NT2/D1 (cell line): ENCODE measurements around the gene KCNS1.
A peak's percentile ranks its signal among the peaks of the same experiment; 100 is the strongest.

Experiments
- DNase-seq: peaks from one replicate; pipeline ENCODE4 v3.0.0-alpha.2; 2011; ENCODE audit warnings: low read depth, low spot score
- H3K27me3 ChIP-seq: 2 replicates; pipeline ENCODE4 v1.6.0; 2011; ENCODE audit warnings: mild to moderate bottlenecking; ENCODE audit not compliant: insufficient read length, insufficient read depth
- H3K36me3 ChIP-seq: 2 replicates; pipeline ENCODE4 v1.6.1; 2011; ENCODE audit warnings: mild to moderate bottlenecking, low read length, mixed read lengths; ENCODE audit not compliant: insufficient read depth, insufficient read length
- H3K4me1 ChIP-seq: 2 replicates; pipeline ENCODE4 v1.5.1; 2011; ENCODE audit not compliant: insufficient read depth, insufficient read length
- H3K4me3 ChIP-seq: 2 replicates; pipeline ENCODE4 v1.5.1; 2011; ENCODE audit warnings: low read depth; ENCODE audit not compliant: insufficient read length
- H3K9ac ChIP-seq: 2 replicates; pipeline ENCODE4 v1.6.0; 2011; ENCODE audit warnings: low read depth; ENCODE audit not compliant: insufficient read length
- H3K9me3 ChIP-seq: 2 replicates; pipeline ENCODE4 v1.5.1; 2011; ENCODE audit warnings: mild to moderate bottlenecking, low read length; ENCODE audit not compliant: insufficient read depth
- SUZ12 ChIP-seq: IDR thresholded peaks from 2 replicates; pipeline ENCODE4 v1.6.1; 2011; ENCODE audit not compliant: insufficient read length, insufficient read depth; ENCODE audit errors: extremely low read depth
- YY1 ChIP-seq: IDR thresholded peaks from 2 replicates; pipeline ENCODE4 v1.6.1; 2011; ENCODE audit not compliant: insufficient read length, insufficient read depth
- ZNF274 ChIP-seq: IDR thresholded peaks from 2 replicates; pipeline ENCODE4 v1.6.1; 2011; ENCODE audit warnings: mild to moderate bottlenecking, low read depth, low read length

The KCNS1 gene

DNA sequence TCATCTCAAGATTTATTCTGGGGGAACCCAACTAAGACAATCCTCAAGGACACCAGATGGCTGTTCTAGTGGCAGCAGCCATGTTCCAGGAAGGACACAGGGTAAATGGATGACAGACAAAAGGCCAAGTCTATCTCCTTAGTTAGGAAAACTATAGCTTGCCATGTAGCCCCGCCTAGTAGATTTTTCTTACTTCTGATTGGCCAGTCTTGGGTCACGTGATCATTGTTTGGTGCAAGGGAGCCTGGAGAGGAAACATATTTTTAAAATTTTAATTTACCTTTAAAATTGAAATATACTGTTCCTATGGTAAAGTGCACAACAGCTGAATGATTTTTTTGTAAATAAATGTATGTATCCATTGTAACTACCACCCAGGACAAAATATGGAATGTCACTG is 4.4 kb upstream of the KCNS1 start:
- Histone ChIP-seq H3K4me3 (no peak overlapping the region), H3K4me1 (no peaks in the 10 kb centered on the region), H3K36me3 (no peaks in the 10 kb centered on the region), H3K9me3 (no peaks in the 10 kb centered on the region), H3K27me3 (peaks cover 17% of the 10 kb centered on the region), H3K9ac (no peak overlapping the region)
- no peak for DNase-seq
- no peak for TF ChIP-seq SUZ12
- TF ChIP-seq YY1, result no peak
- TF ChIP-seq ZNF274, result no peak

DNA sequence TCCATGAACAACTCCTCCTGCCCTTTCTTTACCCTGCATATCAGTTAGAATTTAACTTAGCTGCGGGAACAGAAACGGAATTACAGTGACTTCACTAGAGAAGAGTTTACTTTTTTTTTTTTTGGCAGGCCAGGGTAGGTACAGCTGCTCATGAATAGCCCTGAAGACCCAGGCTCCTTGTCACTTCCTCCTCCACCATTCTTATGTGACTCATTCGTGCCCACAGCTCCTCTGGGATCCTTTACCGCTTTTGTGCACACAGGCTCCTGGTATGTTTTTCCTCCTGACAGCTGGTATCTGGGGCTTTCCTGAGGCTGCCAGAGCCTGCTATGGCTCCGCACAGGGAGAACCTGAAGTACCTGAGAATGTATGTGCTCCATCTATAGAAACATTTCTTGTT is 3.9 kb upstream of the KCNS1 start:
- TF ChIP-seq ZNF274 (no peak), SUZ12 (no peak), YY1 (no peak)
- Histone ChIP-seq H3K27me3 (peaks cover 22% of the 10 kb centered on the region), H3K9ac (no peak overlapping the region), H3K4me1 (no peaks in the 10 kb centered on the region), H3K36me3 (no peaks in the 10 kb centered on the region), H3K4me3 (no peak overlapping the region), H3K9me3 (no peaks in the 10 kb centered on the region)
- DNase-seq, result no peak

GRCh38 chr20:45103072-45103471 is 2.1 kb upstream of the KCNS1 start:
- no peaks in the 10 kb centered on the region; the same call in 1 of the 2 replicates for H3K9me3 ChIP-seq
- H3K4me3 ChIP-seq, result no peak overlapping the region
- TF ChIP-seq ZNF274 (no peak), SUZ12 (no peak), YY1 (no peak)
- DNase-seq, result no peak
- no peak overlapping the region for H3K9ac ChIP-seq
- H3K4me1 ChIP-seq, result no peaks in the 10 kb centered on the region
- peaks cover 35% of the 10 kb centered on the region for H3K27me3 ChIP-seq
- H3K36me3 ChIP-seq, result no peaks in the 10 kb centered on the region

GRCh38 chr20:45101333-45101850 is 465 bp upstream of the KCNS1 start:
- Histone ChIP-seq H3K27me3 (peaks cover 48% of the 10 kb centered on the region), H3K36me3 (no peaks in the 10 kb centered on the region), H3K9ac (peak overlapping the region; percentile 59), H3K4me1 (no peaks in the 10 kb centered on the region), H3K9me3 (no peaks in the 10 kb centered on the region; the same call in 1 of the 2 replicates), H3K4me3 (no peak overlapping the region)
- DNase-seq, result no peak
- TF ChIP-seq ZNF274 (no peak), SUZ12 (no peak), YY1 (no peak)

- TF ChIP-seq SUZ12 (no peak), ZNF274 (no peak), YY1 (no peak)
- no peak overlapping the region for H3K4me3 ChIP-seq
Measured at GRCh38 chr20:45098103-45098773, 2.7 kb downstream of the KCNS1 start.

GRCh38 chr20:45097485-45098102 is 3.3 kb downstream of the KCNS1 start:
- no peak for TF ChIP-seq ZNF274
- TF ChIP-seq SUZ12, result no peak
- TF ChIP-seq YY1, result no peak
- H3K9me3 ChIP-seq, result no peaks in the 10 kb centered on the region; the same call in 1 of the 2 replicates
- no peak overlapping the region for H3K9ac ChIP-seq
- peaks cover 52% of the 10 kb centered on the region for H3K27me3 ChIP-seq
- H3K4me1 ChIP-seq, result no peaks in the 10 kb centered on the region
- DNase-seq, result no peak
- H3K4me3 ChIP-seq, result no peak overlapping the region
- H3K36me3 ChIP-seq, result peaks cover 4% of the 10 kb centered on the region

More at GRCh38 chr20:45098103-45098773, 2.7 kb downstream of the KCNS1 start:
- Histone ChIP-seq H3K27me3 (peaks cover 52% of the 10 kb centered on the region), H3K36me3 (peaks cover 4% of the 10 kb centered on the region), H3K9ac (peak overlapping the region; percentile 27), H3K4me1 (no peaks in the 10 kb centered on the region), H3K9me3 (no peaks in the 10 kb centered on the region; the same call in 1 of the 2 replicates)
- peak; percentile 58 for DNase-seq

GRCh38 chr20:45096781-45097180 is 4.1 kb downstream of the KCNS1 start:
- Histone ChIP-seq H3K9me3 (no peaks in the 10 kb centered on the region; the same call in 1 of the 2 replicates), H3K36me3 (peaks cover 4% of the 10 kb centered on the region), H3K4me1 (no peaks in the 10 kb centered on the region), H3K27me3 (peaks cover 50% of the 10 kb centered on the region), H3K9ac (no peak overlapping the region), H3K4me3 (no peak overlapping the region)
- DNase-seq, result no peak
- TF ChIP-seq SUZ12 (no peak), ZNF274 (no peak)
